ENCODE measurements around the gene PPM1F.

DNA sequence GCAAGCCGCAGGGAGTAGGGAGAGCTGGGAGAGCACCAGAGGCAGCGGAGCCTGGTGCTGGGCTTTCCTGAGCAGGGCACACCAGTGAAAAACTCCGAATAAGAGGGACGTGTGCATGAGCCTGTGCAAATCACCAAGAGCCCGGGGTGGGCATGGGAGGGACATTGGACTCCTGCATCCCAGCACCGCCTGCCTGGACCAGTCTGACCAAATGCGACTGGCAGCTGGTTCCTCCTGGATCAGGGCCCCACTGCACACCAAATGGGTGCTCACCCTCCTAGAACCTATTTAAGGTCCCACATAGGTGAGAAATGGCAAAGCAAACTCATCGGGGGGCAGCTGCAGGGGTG, 3.1 kb downstream of the PPM1F start:
- TF ChIP-seq, protein P1, sequence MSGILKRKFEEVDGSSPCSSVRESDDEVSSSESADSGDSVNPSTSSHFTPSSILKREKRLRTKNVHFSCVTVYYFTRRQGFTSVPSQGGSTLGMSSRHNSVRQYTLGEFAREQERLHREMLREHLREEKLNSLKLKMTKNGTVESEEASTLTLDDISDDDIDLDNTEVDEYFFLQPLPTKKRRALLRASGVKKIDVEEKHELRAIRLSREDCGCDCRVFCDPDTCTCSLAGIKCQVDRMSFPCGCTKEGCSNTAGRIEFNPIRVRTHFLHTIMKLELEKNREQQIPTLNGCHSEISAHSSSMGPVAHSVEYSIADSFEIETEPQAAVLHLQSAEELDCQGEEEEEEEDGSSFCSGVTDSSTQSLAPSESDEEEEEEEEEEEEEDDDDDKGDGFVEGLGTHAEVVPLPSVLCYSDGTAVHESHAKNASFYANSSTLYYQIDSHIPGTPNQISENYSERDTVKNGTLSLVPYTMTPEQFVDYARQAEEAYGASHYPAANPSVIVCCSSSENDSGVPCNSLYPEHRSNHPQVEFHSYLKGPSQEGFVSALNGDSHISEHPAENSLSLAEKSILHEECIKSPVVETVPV (CRISPR knock-in tag; IDR thresholded peaks at IDR 0.05), result no peak
- no peak for TF ChIP-seq GLIS3 (CRISPR knock-in tag; IDR thresholded peaks at IDR 0.05)

Measured in SK-N-SH treated with all-trans-retinoic acid at 6 μM for 48 hours (cell line).